HG03558 (cell line): ENCODE measurements around the gene GPR21.

Experiments used
- ATAC-seq: cut with Tn5 transposase; IDR thresholded peaks from one replicate; pipeline ENCODE4 v1.9.1; 2021; ENCODE audit warnings: moderate number of reproducible peaks; ENCODE audit not compliant: unreplicated experiment; ENCODE audit errors: extremely low read depth

Gene GPR21

DNA sequence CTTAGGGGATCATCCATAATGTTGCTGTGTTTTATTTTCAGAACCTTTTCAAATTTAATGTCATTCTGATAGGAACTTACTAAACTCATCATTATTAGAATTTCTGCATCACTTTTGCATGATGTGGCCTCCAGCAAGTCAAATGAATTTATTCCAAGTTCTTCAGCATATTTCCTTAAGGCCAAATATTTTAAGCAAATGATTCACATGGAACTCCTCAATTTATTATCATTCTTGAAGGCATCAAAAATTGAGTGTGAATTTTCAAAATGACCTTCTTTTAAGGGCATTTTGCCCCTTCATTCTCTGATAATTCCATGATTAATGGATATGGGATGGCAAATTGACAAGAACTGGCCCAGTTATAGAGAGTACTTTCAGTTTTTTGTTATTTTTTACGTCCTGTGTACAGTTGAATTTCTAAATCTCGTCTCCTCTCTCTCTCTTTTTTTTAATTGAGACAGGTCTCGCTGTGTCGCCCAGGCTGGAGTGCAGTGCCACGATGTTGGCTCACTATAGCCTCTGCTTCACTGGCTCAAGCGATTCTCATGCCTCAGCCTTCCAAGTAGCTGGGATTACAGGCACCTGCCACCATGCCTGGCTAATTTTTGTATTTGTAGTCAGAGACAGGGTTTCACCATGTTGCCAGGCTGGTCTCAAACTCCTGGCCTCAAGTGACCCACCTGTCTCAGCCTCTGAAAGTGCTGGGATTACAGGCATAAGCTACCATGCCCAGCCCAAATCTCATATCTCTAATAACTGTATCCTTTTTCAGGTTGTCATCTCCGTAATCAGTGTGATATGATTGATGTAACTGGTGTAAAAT is 29.1 kb downstream of the GPR21 start:
- ATAC-seq: no peak

DNA sequence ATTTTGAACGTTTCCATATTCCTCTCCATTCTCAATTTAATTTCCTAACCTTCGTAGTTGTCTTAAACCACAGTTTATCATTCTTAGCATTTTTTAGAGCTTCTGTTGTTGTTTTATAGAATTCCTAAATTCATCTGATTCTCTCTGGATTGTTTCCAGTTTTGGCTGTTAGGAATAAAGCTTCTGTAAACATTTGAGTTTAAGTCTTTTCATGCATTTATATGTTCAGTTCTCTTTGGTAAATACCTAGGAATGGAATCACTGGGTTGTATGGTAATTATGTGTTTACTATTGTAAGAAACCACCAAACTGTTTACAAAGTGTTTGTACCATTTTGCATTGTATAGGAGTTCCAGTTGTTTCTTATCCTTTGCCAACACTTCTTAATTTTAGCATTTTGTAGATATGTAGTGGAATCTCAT is 29.7 kb downstream of the GPR21 start:
- ATAC-seq: no peak

DNA sequence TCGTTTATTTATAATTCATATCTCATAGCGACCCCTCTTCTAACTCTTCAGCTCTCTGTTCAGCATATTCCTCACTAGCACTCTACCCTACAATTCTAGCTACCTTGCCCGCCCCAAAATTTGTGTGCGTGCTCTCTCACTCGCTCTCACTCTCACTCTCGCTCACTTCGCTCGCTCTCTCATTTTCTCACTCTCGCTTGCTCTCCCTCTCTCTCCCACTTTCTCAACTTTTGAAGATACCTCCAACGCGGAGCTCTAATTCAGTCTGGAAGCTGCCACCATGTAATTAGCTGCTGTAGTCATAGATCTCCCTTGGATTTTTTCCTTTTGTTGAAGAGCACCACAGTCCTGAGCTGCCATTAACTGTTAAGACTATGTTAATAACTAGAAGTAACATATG is 30.4 kb downstream of the GPR21 start:
- ATAC-seq: no peak

DNA sequence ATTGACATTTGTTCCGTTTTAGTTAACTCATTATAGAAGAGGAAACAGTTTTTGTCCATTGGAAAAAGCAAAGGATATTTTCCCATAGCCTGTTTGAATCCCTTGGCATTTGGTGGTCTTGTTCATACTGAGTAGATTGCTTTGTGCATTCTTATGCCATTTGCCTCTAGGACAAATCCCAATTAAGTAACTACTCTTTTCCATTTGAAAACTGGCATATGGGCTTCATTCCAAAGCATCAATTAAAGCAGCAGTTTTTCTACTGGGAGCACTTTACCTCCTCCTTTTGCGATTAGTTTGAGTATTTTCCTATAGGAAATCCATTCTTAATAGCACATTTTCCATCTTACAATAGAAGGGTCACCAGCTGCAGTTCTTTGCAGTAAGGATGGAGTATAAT is 31.2 kb downstream of the GPR21 start:
- no peak for ATAC-seq

DNA sequence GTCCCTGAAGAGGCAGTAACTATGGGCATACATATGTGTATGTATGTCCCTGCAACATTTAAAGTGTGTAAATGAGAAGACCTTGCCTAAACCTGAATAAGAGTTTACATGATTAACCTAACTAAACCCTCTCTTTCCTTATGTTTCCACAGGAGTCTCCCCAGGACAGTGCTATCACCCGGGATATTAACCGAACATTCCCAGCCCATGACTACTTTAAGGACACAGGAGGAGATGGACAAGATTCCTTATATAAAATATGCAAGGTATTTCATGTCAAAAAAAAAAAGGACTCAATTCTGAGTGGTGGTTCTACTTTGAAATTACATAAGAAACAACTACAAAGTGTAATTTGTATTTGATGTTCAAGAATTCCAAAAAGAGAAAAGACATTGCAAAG is 31.7 kb downstream of the GPR21 start:
- no peak for ATAC-seq

DNA sequence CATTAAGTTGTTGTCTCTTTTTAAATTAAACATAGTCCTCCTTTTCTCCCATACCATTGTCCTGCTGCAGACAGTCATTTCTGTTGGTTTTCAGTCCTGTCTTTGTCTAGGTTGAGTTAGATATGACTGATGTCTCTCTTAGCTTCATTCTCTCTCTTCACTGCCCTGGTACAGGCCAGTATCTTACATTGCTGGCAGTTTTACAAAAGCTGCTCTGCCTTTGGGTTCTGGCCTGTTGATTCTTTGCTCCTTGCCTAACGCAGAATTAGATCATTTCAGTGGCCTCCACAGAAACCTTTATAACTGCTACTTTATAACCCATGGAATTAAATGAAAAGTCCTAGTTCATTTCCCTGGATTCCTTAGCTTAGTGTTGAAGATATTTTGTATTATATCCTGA is 33.7 kb downstream of the GPR21 start:
- no peak for ATAC-seq

DNA sequence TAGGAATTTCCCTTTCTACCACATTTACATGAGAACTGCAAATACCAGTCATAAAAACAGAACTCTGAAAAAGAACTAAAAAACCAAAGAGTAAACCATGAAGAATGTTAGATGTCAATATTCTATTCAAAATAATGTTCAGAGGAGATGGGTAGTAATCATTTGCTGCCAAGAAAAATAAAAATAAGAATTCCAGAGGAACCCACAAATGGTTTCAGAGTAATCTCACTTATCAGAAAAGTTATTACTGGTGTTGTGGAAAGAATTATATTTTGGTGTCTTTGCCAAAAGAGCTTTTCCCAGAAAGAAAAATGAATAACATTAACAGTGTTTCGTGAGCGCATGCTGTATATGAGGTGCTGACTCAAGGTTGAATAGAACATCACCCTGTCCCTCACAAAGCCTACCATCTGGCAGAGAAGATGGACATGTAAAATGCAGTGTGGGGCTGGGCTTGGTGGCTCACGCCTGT is 35.6 kb downstream of the GPR21 start:
- ATAC-seq: no peak

DNA sequence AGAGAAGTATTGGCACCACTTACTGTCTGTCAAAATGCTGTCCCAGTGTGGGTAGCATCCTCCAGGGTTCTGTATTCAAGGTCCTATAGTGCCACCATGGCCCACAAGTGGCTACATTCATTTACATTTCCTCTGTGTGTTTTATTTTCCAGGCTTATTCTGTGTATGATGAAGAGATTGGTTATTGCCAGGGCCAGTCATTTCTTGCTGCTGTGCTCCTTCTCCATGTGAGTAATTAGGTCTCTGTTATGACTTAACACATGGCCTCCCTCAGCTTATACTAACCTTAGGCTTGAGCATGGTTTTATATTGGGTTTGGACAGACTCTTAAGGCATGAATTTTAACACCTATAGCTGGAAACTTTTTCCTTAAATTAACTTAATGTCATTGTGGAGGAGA is 36.7 kb downstream of the GPR21 start:
- no peak for ATAC-seq

DNA sequence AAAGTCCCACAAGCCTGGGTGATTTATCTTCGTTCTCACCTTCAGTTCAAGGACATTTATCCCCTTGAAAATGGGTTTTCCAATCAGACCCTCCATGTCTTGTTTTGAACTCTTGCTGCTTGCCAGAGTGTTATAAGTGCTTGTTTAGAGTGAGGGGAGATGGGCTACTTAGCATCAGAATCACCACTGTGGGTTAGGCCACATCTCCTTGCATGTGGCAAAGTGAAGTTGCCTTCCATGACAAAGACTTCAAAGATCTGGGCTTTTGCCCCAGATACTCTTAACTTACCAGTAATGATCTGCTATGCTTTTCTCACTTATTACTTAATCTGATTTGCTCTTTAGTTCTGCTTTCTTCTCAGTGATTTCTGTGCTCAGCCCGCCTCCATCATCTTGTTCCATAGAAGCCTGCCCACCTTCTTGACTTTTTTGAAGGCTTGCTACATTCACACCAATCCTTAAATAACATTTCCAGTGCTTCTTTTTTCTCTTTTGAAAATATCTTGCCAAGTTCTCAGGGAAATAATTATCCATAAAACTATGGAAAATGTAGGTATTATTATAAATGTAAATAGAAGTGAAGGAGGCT is 39.0 kb downstream of the GPR21 start:
- no peak for ATAC-seq

DNA sequence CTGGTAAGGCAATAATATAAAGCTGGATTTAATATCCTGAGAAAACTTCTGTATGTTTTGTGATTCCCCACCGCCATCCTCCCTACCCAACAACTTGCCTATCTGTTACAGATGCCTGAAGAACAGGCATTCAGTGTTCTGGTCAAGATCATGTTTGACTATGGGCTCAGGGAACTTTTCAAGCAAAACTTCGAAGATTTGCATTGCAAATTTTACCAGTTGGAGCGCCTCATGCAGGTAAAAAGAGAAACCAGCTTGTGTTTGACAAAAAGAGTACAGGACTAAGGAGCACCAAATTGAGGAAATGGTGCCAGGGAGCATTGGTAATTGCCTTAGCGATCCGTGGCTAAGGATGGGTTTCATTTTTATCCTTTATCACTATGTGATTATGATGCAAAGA is 40.0 kb downstream of the GPR21 start:
- no peak for ATAC-seq

DNA sequence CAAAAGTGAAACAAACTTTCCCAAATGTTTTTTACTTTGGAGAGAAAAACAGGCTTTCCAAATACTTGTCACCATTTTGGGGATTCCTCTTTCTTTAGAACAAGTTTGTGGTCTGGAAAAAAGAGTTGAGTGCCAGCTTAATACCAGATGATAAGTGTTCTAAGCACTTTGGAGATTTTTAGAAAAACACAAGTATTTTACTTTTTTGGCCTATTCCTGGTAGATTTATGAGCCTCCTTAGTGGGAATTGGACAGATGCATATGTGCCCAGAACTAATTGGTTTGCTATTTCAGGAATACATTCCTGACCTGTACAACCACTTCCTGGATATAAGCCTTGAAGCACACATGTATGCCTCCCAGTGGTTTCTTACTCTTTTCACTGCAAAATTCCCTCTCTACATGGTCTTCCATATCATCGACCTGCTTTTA is 40.5 kb downstream of the GPR21 start:
- ATAC-seq: no peak

DNA sequence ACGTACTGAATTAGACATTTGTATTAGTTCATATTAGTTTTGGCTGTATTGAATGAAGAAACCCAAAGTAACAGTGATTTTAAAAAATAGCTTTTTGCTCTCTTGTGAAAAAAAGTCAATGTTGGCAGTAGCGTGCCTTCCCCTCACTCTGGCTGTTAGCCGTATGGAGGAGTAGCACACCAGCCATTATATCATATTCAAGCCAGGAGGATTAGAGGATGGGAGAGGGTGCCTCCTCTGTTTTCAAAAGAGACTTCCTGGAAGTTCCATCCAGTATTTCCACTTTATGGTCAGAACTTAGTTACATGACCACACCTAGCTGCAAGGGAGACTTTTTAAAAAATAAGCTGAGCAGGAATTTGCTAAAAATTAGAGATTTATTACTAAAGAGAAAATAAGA is 41.2 kb downstream of the GPR21 start:
- no peak for ATAC-seq

DNA sequence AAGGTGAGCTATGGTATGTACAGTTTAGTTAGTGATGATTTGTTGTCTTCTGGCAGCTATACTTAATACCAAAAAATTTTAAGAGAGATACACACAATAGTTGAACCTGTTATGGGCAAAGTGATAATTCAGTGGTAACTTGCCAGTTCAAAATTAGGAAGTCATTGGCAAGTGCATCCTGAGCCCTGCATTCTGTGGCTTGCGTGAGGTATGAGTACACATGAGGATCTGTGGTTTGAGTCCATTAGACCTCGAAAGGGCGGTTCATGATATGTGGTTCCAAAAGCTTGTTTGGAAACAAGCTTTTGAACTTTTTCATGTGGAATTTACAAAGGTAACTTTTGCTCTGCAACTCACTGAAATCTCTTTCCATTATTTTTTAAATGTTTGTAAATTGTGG is 47.0 kb downstream of the GPR21 start:
- no peak for ATAC-seq

DNA sequence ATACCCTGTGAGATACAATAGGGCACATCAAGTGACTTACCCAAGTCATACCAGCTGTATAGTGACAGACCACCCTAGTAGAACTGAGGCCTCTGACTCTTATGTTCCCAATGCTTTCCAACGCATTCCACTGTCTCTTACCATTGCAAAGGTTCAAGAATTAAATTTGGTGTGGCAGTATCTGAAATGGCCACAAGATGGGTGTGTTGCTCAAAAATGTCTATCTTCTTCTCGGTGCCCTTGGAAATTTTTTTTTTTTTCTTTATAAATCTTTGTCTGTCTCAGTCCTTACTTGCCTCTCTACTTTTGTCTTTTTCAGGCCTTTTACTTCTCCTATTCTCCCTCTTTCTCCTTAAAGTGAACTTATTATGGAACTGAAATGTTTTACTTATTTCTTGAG is 48.4 kb downstream of the GPR21 start:
- no peak for ATAC-seq

DNA sequence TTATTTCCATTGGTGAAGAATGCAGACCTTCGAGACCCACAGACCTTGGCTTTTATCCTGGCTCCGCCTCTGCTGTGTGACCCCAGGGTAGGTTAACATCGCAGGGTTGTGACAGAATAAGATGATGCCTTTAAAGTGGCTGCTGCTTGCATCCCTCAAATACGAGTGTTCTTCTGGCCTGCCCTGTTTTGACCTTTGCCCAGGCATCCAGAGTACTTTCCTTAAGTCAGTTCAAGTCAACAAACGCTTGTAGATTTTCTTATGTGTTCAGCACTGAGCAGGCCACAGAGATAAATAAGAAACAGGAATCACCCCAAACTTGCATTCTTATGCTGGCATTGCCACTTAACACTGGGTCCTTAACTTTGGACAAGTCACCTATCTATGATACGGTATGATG is 50.2 kb downstream of the GPR21 start:
- ATAC-seq: no peak

DNA sequence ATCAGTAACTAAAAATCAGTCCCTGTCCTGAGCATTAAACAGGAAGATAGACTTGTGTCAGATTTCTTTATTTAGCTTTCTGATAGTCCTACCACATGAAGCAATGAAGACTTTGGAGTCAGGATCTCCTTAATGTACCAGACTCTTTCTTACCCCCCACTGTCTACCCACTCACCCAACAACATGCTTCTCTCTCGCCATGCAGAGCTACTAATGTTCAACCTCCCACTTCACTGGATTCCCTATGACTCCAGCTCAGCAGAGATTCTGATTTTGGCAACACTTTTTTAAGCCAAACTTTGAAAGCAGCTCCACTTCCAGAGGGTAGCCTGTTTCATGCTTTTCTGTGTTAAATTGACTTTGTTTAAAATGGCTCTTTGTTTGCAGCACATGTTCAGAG is 50.8 kb downstream of the GPR21 start:
- no peak for ATAC-seq
